ENCODE results near the gene CCSAP.
"Not testable (repeated sequence)": the region's sequence is repeated elsewhere in the genome, so short reads cannot be mapped to it uniquely, and the experiment has no call there.

Gene CCSAP

GRCh38 chr1:229325853-229326487 is 16.9 kb downstream of the CCSAP start:
- DNase-seq (ENCODE audit: low spot score): no peak

- no peak for DNase-seq (ENCODE audit: low spot score)
Measured at GRCh38 chr1:229325401-229325800, 17.4 kb downstream of the CCSAP start.

- DNase-seq (ENCODE audit: low spot score): no peak
Measured at GRCh38 chr1:229323885-229324553, 18.8 kb downstream of the CCSAP start.

GRCh38 chr1:229323201-229323600 is 19.6 kb downstream of the CCSAP start:
- DNase-seq (ENCODE audit: low spot score): no peak

- no peak for DNase-seq (ENCODE audit: low spot score)
Measured at GRCh38 chr1:229319487-229319886, 23.4 kb downstream of the CCSAP start.

GRCh38 chr1:229318056-229318455 is 24.8 kb downstream of the CCSAP start:
- no peak for DNase-seq (ENCODE audit: low spot score)

- no peak for DNase-seq (ENCODE audit: low spot score)
Measured at GRCh38 chr1:229316166-229316565, 26.7 kb downstream of the CCSAP start.

GRCh38 chr1:229310833-229311232 is 32.0 kb downstream of the CCSAP start:
- DNase-seq (ENCODE audit: low spot score): no peak

- no peak for DNase-seq (ENCODE audit: low spot score)
Measured at GRCh38 chr1:229309684-229310083, 33.2 kb downstream of the CCSAP start.

- DNase-seq (ENCODE audit: low spot score): no peak
Measured at GRCh38 chr1:229309074-229309473, 33.8 kb downstream of the CCSAP start.

- DNase-seq (ENCODE audit: low spot score): no peak
Measured at GRCh38 chr1:229305392-229305791, 37.5 kb downstream of the CCSAP start.

GRCh38 chr1:229303855-229304254 is 39.0 kb downstream of the CCSAP start:
- no peak for DNase-seq (ENCODE audit: low spot score)

- DNase-seq (ENCODE audit: low spot score): no peak
Measured at GRCh38 chr1:229302740-229303139, 40.1 kb downstream of the CCSAP start.

GRCh38 chr1:229300099-229300757 is 42.6 kb downstream of the CCSAP start:
- DNase-seq (ENCODE audit: low spot score): no peak

GRCh38 chr1:229298887-229299503 is 43.9 kb downstream of the CCSAP start:
- DNase-seq (ENCODE audit: low spot score): no peak

GRCh38 chr1:229298420-229298819 is 44.4 kb downstream of the CCSAP start:
- DNase-seq (ENCODE audit: low spot score): no peak

GRCh38 chr1:229297746-229298145 is 45.1 kb downstream of the CCSAP start:
- DNase-seq (ENCODE audit: low spot score): no peak

- DNase-seq (ENCODE audit: low spot score): no peak
Measured at GRCh38 chr1:229296541-229296941, 46.3 kb downstream of the CCSAP start.

GRCh38 chr1:229295745-229296144 is 47.1 kb downstream of the CCSAP start:
- no peak for DNase-seq (ENCODE audit: low spot score)

- no peak for DNase-seq (ENCODE audit: low spot score)
Measured at GRCh38 chr1:229293528-229294204, 49.2 kb downstream of the CCSAP start.

- not testable (repeated sequence) for DNase-seq (ENCODE audit: low spot score)
Measured at GRCh38 chr1:229291686-229292085, 51.2 kb downstream of the CCSAP start.

- no peak for DNase-seq (ENCODE audit: low spot score)
Measured at GRCh38 chr1:229288516-229288915, 54.3 kb downstream of the CCSAP start.
